HG03108 (cell line): Measurements from ENCODE around the gene PRAMEF18.
"Not testable (repeated sequence)": the region's sequence is repeated elsewhere in the genome, so short reads cannot be mapped to it uniquely, and the experiment has no call there.

Experiments
- ATAC-seq: cut with Tn5 transposase; IDR thresholded peaks from one replicate; pipeline ENCODE4 v1.9.1; 2021; ENCODE audit warnings: moderate library complexity; ENCODE audit not compliant: unreplicated experiment

PRAMEF18 gene

GRCh38 chr1:13225675-13226204 lies at the start of gene PRAMEF18:
PRAMEF18 (minus strand) TSS chr1:13226154; CDS start chr1:13226106, 48 bp downstream.
- ATAC-seq: not testable (repeated sequence)

- not testable (repeated sequence) for ATAC-seq
Observed at GRCh38 chr1:13265124-13265523, 39.2 kb upstream of the PRAMEF18 start.

GRCh38 chr1:13253898-13254297 lies 27.9 kb upstream of the PRAMEF18 start, which contains the start of gene PRAMEF5:
PRAMEF5 (plus strand) TSS chr1:13254198; CDS start chr1:13259269, 5,071 bp downstream.
- ATAC-seq: not testable (repeated sequence)

GRCh38 chr1:13247122-13247521 lies 21.2 kb upstream of the PRAMEF18 start:
- ATAC-seq: not testable (repeated sequence)

GRCh38 chr1:13246554-13246871 lies 20.6 kb upstream of the PRAMEF18 start:
- ATAC-seq: not testable (repeated sequence)

- not testable (repeated sequence) for ATAC-seq
Observed at GRCh38 chr1:13245841-13246553, 20.0 kb upstream of the PRAMEF18 start.

- not testable (repeated sequence) for ATAC-seq
Observed at GRCh38 chr1:13243536-13244263, 17.7 kb upstream of the PRAMEF18 start.

GRCh38 chr1:13239633-13240032 lies 13.7 kb upstream of the PRAMEF18 start:
- not testable (repeated sequence) for ATAC-seq

- ATAC-seq: not testable (repeated sequence)
Observed at GRCh38 chr1:13237572-13237971, 11.6 kb upstream of the PRAMEF18 start.

GRCh38 chr1:13234057-13234456 lies 8.1 kb upstream of the PRAMEF18 start:
- not testable (repeated sequence) for ATAC-seq

GRCh38 chr1:13232056-13232455 lies 6.1 kb upstream of the PRAMEF18 start:
- ATAC-seq: not testable (repeated sequence)

GRCh38 chr1:13231061-13231750 lies 5.3 kb upstream of the PRAMEF18 start:
- ATAC-seq: not testable (repeated sequence)

GRCh38 chr1:13230601-13231000 lies 4.6 kb upstream of the PRAMEF18 start:
- not testable (repeated sequence) for ATAC-seq

- ATAC-seq: not testable (repeated sequence)
Observed at GRCh38 chr1:13230096-13230495, 4.1 kb upstream of the PRAMEF18 start.

GRCh38 chr1:13228343-13228781 lies 2.4 kb upstream of the PRAMEF18 start:
- no peak for ATAC-seq

GRCh38 chr1:13227271-13228055 lies 1.5 kb upstream of the PRAMEF18 start:
- ATAC-seq: not testable (repeated sequence)

- ATAC-seq: no peak
Observed at GRCh38 chr1:13224480-13225060, 1.4 kb downstream of the PRAMEF18 start.

GRCh38 chr1:13222788-13223187 lies 3.2 kb downstream of the PRAMEF18 start:
- not testable (repeated sequence) for ATAC-seq

GRCh38 chr1:13219203-13219602 lies 6.8 kb downstream of the PRAMEF18 start:
- ATAC-seq: not testable (repeated sequence)

GRCh38 chr1:13216619-13217018 lies 9.3 kb downstream of the PRAMEF18 start:
- not testable (repeated sequence) for ATAC-seq
